K562 (cell line): ENCODE results near the gene RBBP5. TPM values are rescaled to one million over a fixed set of nuclear protein-coding genes. Genes with fewer than 3 reads are reported as not detected.

ENCODE experiments used
- ATAC-seq: fragments of 200-7000 bp; cut with Tn5 transposase; 3 replicates; pipeline ENCODE4 v1.9.1; 2020; ENCODE audit warnings: moderate library complexity
- BruUV-seq: library from RNA; stranded (reverse); fragments of 400-500 nt; replicated peaks from 2 replicates; lab custom pipeline; 2021; lab: Mats Ljungman, UMichigan
- CTCF ChIA-PET: fragments of 300-600 bp; formaldehyde crosslinking; extraction: SDS; loops from one replicate; lab custom pipeline; 2021; ENCODE audit warnings: low intra/inter-chr PET ratio; lab: Yijun Ruan, JAX
- POLR2A ChIA-PET: fragments of 300-600, 350-650 bp; sonication (Branson Sonifier 250); formaldehyde crosslinking; extraction: SDS; loops from one replicate; lab custom pipeline; 2021; ENCODE audit warnings: antibody characterized with exemption, inconsistent platforms; lab: Yijun Ruan, JAX
- DNase-seq, 4 experiments: peaks; one replicate each; pipeline versions ENCODE4 v3.0.0 to v3.0.0-alpha.2; 2011 to 2018; ENCODE audit warnings: low spot score in 3 of 4, mixed read lengths in 3 of 4; ENCODE audit errors: extremely low read depth in 1 of 4
- FAIRE-seq: peaks from 2 replicates; lab custom pipeline; 2011; peaks lifted over from hg19 to GRCh38; lab: Jason Lieb, UNC
- H2AFZ ChIP-seq: 2 replicates; pipeline ENCODE4 v1.6.0; 2011; ENCODE audit warnings: low read depth, low read length, control low read depth, inconsistent platforms
- H3K27ac ChIP-seq: fragments of 200-600 bp; 3 replicates; pipeline ENCODE4 v1.8.0; 2011; ENCODE audit warnings: low read depth, mild to moderate bottlenecking, control low read depth, inconsistent platforms, low read length, moderate library complexity, mixed read lengths; ENCODE audit errors: extremely low read depth
- H3K27me3 ChIP-seq, 2 experiments: fragments of 300-600 bp in 1 of 2; 2 replicates in 1 of 2; 3 replicates in 1 of 2; pipeline versions ENCODE4 v1.6.0 to v1.8.0; 2011; ENCODE audit warnings: inconsistent platforms in 2 of 2, low read length in 2 of 2, mild to moderate bottlenecking in 1 of 2, mixed read lengths in 1 of 2, moderate library complexity in 1 of 2; ENCODE audit not compliant: control insufficient read depth in 2 of 2, insufficient read depth in 2 of 2
- H3K36me3 ChIP-seq: fragments of 300-600 bp; 3 replicates; pipeline ENCODE4 v1.8.0; 2011; ENCODE audit warnings: mild to moderate bottlenecking, low read length, inconsistent platforms; ENCODE audit not compliant: control insufficient read depth, insufficient read depth
- H3K4me1 ChIP-seq, 2 experiments: fragments of 200-600 bp in 1 of 2; replicated peaks in 1 of 2; 2 replicates in 1 of 2; 3 replicates in 1 of 2; pipeline versions ENCODE4 v1.5.1 to v1.8.0; 2011; ENCODE audit warnings: inconsistent platforms in 2 of 2, low read length in 2 of 2, mild to moderate bottlenecking in 1 of 2, mixed read lengths in 1 of 2, moderate library complexity in 1 of 2; ENCODE audit not compliant: control insufficient read depth in 2 of 2, insufficient read depth in 2 of 2
- H3K4me2 ChIP-seq: 2 replicates; pipeline ENCODE4 v1.6.1; 2011; ENCODE audit warnings: low read length, control low read depth, inconsistent platforms, mixed read lengths; ENCODE audit not compliant: insufficient read depth
- H3K4me3 ChIP-seq: fragments of 200-600 bp; sonication (generic), shearing (Covaris generic); 2 replicates; pipeline ENCODE4 v1.5.1; 2016; ENCODE audit warnings: control low read depth, inconsistent platforms
- H3K79me2 ChIP-seq: fragments of 200-600 bp; 3 replicates; pipeline ENCODE4 v1.8.0; 2011; ENCODE audit warnings: low read length, inconsistent platforms; ENCODE audit not compliant: control insufficient read depth, insufficient read depth
- H3K9ac ChIP-seq, 2 experiments: 2 replicates each; pipeline versions ENCODE4 v1.6.0 to v1.6.1; 2011; ENCODE audit warnings: low read depth in 2 of 2, low read length in 2 of 2, control low read depth in 1 of 2, inconsistent platforms in 1 of 2, mild to moderate bottlenecking in 1 of 2, mixed read lengths in 1 of 2; ENCODE audit not compliant: insufficient read depth in 1 of 2
- H3K9me1 ChIP-seq: one replicate; pipeline ENCODE4 v1.6.0; 2011; ENCODE audit warnings: inconsistent platforms, mild to moderate bottlenecking, low read length, moderate library complexity; ENCODE audit not compliant: control insufficient read depth, insufficient read depth
- H3K9me3 ChIP-seq: replicated peaks from 2 replicates; pipeline ENCODE4 v1.5.1; 2011; ENCODE audit warnings: low read depth, low read length, inconsistent platforms; ENCODE audit not compliant: control insufficient read depth, insufficient read depth
- H4K20me1 ChIP-seq: replicated peaks from 2 replicates; pipeline ENCODE4 v1.6.1; 2011; ENCODE audit warnings: low read length, inconsistent platforms, mixed read lengths; ENCODE audit not compliant: control insufficient read depth, insufficient read depth
- BRD4 ChIP-seq: fragments of 200-600 bp; sonication (generic); IDR thresholded peaks from 2 replicates; pipeline ENCODE4 v1.6.1; 2017; ENCODE audit warnings: inconsistent platforms
- KAT7 ChIP-seq: sonication (generic); formaldehyde crosslinking; IDR thresholded peaks from 2 replicates; pipeline ENCODE4 v1.8.0; 2022; ENCODE audit warnings: missing genetic modification reagents, mild to moderate bottlenecking, borderline replicate concordance
- RAD21 ChIP-seq, 2 experiments: fragments of 250-450 bp in 1 of 2; fragments of 450-650 bp in 1 of 2; sonication (Bioruptor Pico) in 1 of 2; formaldehyde crosslinking in 1 of 2; IDR thresholded peaks in 1 of 2; conservative IDR thresholded peaks in 1 of 2; 2 replicates each; pipeline versions ENCODE4 v1.4.0 to v1.8.0; 2020 to 2022; ENCODE audit warnings: mild to moderate bottlenecking in 2 of 2, moderate library complexity in 1 of 2
- ZFP30 ChIP-seq: fragments of 250-450 bp; sonication (Bioruptor Pico); IDR thresholded peaks from 2 replicates; pipeline ENCODE4 v1.8.0; 2022; ENCODE audit warnings: moderate library complexity, mild to moderate bottlenecking, inconsistent platforms, borderline replicate concordance
- ZNF24 ChIP-seq: fragments of 450-650 bp; IDR thresholded peaks from 2 replicates; pipeline ENCODE4 v1.6.1; 2016
- WGBS: fragments of 100-300 bp; shearing (Covaris generic); methylation state at CpG from one replicate; pipeline ENCODE4 v1.1.6; 2016; ENCODE audit warnings: low coverage, mixed read lengths; ENCODE audit not compliant: insufficient coverage; ENCODE audit errors: missing lambda C conversion rate; 5-methylcytosine and 5-hydroxymethylcytosine counted together
- in situ Hi-C: fragments of 300-500 bp; cut with MboI; formaldehyde crosslinking; loops from 4 replicates; pipeline ENCODE4 v1.15.0; 2018; ENCODE audit warnings: inconsistent platforms, mixed read lengths
- intact Hi-C: fragments of 100-400 bp; cut with micrococcal nuclease; formaldehyde crosslinking; loops from 2 replicates; pipeline ENCODE4 v1.14.2; 2022
- polyA plus RNA-seq, 8 experiments: library from polyadenylated mRNA; depleted of rRNA in 4 of 8; stranded (reverse) in 5 of 8; unstranded in 3 of 8; fragments of >200 nt; fragmentation: Nextera tagmentation in 2 of 8; fragmentation: Illumina TruSeq in 1 of 8; extraction: Ambion mirVana in 2 of 8; extraction: Trizol in 1 of 8; gene quantifications; 2 replicates each; pipeline versions ENCODE4 v1.2.1 to v1.2.3, GENCODE V29; 2011 to 2014; ENCODE audit warnings: inconsistent platforms in 1 of 8, missing spikeins in 1 of 8
- total RNA-seq, 7 experiments: library from RNA; depleted of rRNA in 6 of 7; stranded (reverse); fragments of >200 nt in 6 of 7; fragmentation: Illumina TruSeq in 2 of 7; extraction: Trizol in 2 of 7; gene quantifications; 2 replicates each; pipeline versions ENCODE4 v1.2.1 to v1.2.3, GENCODE V29; 2011 to 2021; ENCODE audit warnings: low replicate concordance in 1 of 7
- TF ChIP-seq, protein P1 (sequence below): sonication (generic); formaldehyde crosslinking; IDR thresholded peaks from 2 replicates; pipeline ENCODE4 v1.8.1; 2022; ENCODE audit warnings: missing genetic modification reagents
- TF ChIP-seq, protein P2 (sequence below): fragments of 200-800 bp; sonication (Bioruptor generic); IDR thresholded peaks from 2 replicates; pipeline ENCODE4 v1.6.1; 2017; ENCODE audit warnings: missing genetic modification characterization, missing compliant biosample characterization

RBBP5 gene
- total and polyA plus RNA-seq, 9 of the 15 experiments (the other 6 are each of a cell fraction or from before 2014, with no cell fraction given), result 17.2 to 37.4 (median 28.4) TPM

DNA sequence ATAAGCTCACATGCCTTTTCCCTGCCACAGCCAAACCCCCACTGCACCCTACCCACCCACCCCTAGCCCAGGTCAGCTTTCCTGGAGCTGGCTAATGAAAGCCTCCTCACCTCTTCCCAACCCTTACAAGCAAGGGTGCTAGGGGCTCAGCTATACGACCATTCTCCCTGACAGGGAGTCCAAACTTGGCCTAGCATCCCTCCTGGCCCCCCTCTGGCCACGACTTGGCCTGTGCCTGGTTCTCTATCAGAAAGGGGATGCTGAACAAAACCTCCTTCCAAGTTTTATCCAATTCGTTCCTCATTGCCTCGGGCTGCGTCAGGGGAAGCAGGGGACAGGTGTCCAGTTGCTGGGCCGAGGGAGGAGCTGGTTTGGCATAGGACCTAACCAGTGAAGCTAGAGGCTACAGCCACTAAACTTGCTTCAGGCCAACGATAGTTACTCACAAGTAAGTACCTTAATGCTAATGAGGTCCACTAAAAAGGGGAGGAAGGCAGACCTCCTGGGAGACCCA lies 46.1 kb downstream of the RBBP5 start:
- in situ Hi-C loops (no loop called here), intact Hi-C loops (no loop called here)
- DNase-seq (peak in 1 of 4 experiments; percentile 8), FAIRE-seq (no peak), ATAC-seq (no peak)
- Histone ChIP-seq H2AFZ (no peak overlapping the region), H3K27ac (no peak overlapping the region), H3K4me3 (no peak overlapping the region), H3K9ac (no peak overlapping the region), H4K20me1 (peaks cover 16% of the 10 kb centered on the region; the same call in 1 of the 2 replicates), H3K27me3 (peaks cover 26 to 46% of the 10 kb centered on the region in 2 experiments; a peak in 4 of 5 replicates), H3K4me2 (no peak overlapping the region), H3K9me1 (no peaks in the 10 kb centered on the region), H3K36me3 (no peaks in the 10 kb centered on the region; the same call in 2 of the 3 replicates), H3K4me1 (peaks cover 4 to 7% of the 10 kb centered on the region in 2 experiments; a peak in 1 of 5 replicates), H3K9me3 (no peaks in the 10 kb centered on the region), H3K79me2 (no peaks in the 10 kb centered on the region)
- no peak for TF ChIP-seq ZFP30 (CRISPR knock-in tag)
- no peak for TF ChIP-seq ZNF24
- no peak for TF ChIP-seq KAT7
- TF ChIP-seq, protein P1, sequence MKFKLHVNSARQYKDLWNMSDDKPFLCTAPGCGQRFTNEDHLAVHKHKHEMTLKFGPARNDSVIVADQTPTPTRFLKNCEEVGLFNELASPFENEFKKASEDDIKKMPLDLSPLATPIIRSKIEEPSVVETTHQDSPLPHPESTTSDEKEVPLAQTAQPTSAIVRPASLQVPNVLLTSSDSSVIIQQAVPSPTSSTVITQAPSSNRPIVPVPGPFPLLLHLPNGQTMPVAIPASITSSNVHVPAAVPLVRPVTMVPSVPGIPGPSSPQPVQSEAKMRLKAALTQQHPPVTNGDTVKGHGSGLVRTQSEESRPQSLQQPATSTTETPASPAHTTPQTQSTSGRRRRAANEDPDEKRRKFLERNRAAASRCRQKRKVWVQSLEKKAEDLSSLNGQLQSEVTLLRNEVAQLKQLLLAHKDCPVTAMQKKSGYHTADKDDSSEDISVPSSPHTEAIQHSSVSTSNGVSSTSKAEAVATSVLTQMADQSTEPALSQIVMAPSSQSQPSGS, result no peak
- TF ChIP-seq BRD4, result no peak
- TF ChIP-seq, protein P2, sequence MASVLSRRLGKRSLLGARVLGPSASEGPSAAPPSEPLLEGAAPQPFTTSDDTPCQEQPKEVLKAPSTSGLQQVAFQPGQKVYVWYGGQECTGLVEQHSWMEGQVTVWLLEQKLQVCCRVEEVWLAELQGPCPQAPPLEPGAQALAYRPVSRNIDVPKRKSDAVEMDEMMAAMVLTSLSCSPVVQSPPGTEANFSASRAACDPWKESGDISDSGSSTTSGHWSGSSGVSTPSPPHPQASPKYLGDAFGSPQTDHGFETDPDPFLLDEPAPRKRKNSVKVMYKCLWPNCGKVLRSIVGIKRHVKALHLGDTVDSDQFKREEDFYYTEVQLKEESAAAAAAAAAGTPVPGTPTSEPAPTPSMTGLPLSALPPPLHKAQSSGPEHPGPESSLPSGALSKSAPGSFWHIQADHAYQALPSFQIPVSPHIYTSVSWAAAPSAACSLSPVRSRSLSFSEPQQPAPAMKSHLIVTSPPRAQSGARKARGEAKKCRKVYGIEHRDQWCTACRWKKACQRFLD (CRISPR knock-in tag), result no peak
- no peak for TF ChIP-seq RAD21 (CRISPR knock-in tag; conservative IDR thresholded peaks at IDR 0.05 in 1 of 2, IDR thresholded peaks at IDR 0.05 in 1 of 2)
- POLR2A ChIA-PET, result interaction anchor here (0.5 to 3.9 kb wide), 12 partner anchors 7 to 296 kb away, joined by 3 to 24 read pairs (median 3); partner anchors contain the start of genes RBBP5 and TMEM81
- CTCF ChIA-PET, result no interaction called here
- 3% methylated on average over 7 of the region's 7 CpGs for WGBS
- no TSS peak for BruUV-seq
